ENCODE measurements around the gene HGFAC.

The HGFAC gene

GRCh38 chr4:3481113-3481531 is 39.4 kb downstream of the HGFAC start:
- H3K4me3 ChIP-seq (ENCODE audit: low read depth, low read length), result no peak overlapping the region
- in situ Hi-C loops (cut with HindIII; ENCODE audit: low sequenced_read_pairs), result no loop called here
- TF ChIP-seq, protein P1, sequence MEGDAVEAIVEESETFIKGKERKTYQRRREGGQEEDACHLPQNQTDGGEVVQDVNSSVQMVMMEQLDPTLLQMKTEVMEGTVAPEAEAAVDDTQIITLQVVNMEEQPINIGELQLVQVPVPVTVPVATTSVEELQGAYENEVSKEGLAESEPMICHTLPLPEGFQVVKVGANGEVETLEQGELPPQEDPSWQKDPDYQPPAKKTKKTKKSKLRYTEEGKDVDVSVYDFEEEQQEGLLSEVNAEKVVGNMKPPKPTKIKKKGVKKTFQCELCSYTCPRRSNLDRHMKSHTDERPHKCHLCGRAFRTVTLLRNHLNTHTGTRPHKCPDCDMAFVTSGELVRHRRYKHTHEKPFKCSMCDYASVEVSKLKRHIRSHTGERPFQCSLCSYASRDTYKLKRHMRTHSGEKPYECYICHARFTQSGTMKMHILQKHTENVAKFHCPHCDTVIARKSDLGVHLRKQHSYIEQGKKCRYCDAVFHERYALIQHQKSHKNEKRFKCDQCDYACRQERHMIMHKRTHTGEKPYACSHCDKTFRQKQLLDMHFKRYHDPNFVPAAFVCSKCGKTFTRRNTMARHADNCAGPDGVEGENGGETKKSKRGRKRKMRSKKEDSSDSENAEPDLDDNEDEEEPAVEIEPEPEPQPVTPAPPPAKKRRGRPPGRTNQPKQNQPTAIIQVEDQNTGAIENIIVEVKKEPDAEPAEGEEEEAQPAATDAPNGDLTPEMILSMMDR (IDR thresholded peaks at IDR 0.05; ENCODE audit: low read depth, low read length), result no peak

DNA sequence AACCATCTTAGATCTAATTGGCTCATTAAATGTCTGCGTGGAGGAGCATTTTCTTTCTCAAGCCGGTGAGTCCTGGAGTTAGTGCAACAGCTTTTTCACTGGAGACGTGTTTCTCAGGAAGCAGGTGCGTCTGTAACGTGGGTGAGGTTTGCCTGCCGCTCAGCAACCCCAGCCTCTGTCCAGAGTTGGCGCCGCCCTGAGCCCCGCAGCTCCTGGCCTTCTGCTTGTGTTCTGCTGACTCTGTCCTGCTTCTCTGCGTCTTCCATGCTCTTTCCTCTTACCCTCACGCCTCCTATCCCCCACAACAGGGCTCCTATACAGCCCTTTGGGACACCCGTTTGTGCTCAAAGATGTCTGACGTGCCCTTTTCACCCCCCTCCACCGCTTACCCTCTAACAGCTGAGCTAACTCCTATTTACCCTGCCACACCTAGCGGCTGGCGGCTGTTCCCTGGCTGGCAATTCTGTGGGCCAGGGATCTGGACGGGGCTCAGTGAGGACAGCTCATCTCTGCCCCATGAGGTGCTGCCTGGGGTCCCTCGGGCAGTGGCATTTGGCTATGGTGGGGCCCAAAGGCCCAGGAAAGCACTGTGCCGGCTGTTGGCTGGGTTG is 40.1 kb downstream of the HGFAC start:
- in situ Hi-C loops (cut with HindIII; ENCODE audit: low sequenced_read_pairs), result no loop called here
- no peak for DNase-seq (ENCODE audit: low read depth, low spot score)
- no peak overlapping the region for H3K4me3 ChIP-seq (ENCODE audit: low read depth, low read length)
- TF ChIP-seq, protein P1 (IDR thresholded peaks at IDR 0.05; ENCODE audit: low read depth, low read length), result no peak

More at GRCh38 chr4:3481113-3481531, 39.4 kb downstream of the HGFAC start:
- DNase-seq (ENCODE audit: low read depth, low spot score), result no peak

DNA sequence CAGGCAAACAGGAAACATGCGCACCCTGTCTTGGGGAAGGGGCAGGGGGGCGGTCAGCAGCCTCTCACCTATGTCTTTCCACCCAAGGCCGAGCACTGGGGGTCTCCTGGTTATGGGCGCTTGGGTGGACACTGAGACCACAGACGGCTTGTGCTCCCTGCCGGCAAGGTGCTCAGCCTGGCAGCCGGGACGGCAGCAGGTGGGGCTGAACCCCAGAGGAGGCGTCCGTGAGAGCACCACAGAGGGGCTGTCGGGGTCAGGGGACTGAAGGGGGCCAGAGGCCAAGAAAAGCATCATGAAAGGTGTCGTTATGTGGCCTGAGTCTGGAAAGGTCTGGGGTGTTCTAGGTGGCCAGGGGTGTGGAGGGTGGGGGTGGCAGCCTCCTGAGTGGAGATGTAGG is 40.9 kb downstream of the HGFAC start:
- in situ Hi-C loops (cut with HindIII; ENCODE audit: low sequenced_read_pairs), result no loop called here
- TF ChIP-seq, protein P1 (IDR thresholded peaks at IDR 0.05; ENCODE audit: low read depth, low read length), result no peak
- no peak overlapping the region for H3K4me3 ChIP-seq (ENCODE audit: low read depth, low read length)
- no peak for DNase-seq (ENCODE audit: low read depth, low spot score)

- no peak overlapping the region for H3K4me3 ChIP-seq (ENCODE audit: low read depth, low read length)
- in situ Hi-C loops (cut with HindIII; ENCODE audit: low sequenced_read_pairs), result no loop called here
- TF ChIP-seq, protein P1 (IDR thresholded peaks at IDR 0.05; ENCODE audit: low read depth, low read length), result no peak
- no peak for DNase-seq (ENCODE audit: low read depth, low spot score)
Observed at GRCh38 chr4:3483471-3483921, 41.7 kb downstream of the HGFAC start.

GRCh38 chr4:3484057-3484973 is 42.5 kb downstream of the HGFAC start:
- TF ChIP-seq, protein P1 (IDR thresholded peaks at IDR 0.05; ENCODE audit: low read depth, low read length), result no peak
- no peak for DNase-seq (ENCODE audit: low read depth, low spot score)
- in situ Hi-C loops (cut with HindIII; ENCODE audit: low sequenced_read_pairs), result no loop called here
- H3K4me3 ChIP-seq (ENCODE audit: low read depth, low read length), result no peak overlapping the region

- no peak overlapping the region for H3K4me3 ChIP-seq (ENCODE audit: low read depth, low read length)
- TF ChIP-seq, protein P1 (IDR thresholded peaks at IDR 0.05; ENCODE audit: low read depth, low read length), result no peak
- DNase-seq (ENCODE audit: low read depth, low spot score), result no peak
- in situ Hi-C loops (cut with HindIII; ENCODE audit: low sequenced_read_pairs), result no loop called here
Observed at GRCh38 chr4:3485011-3485791, 43.4 kb downstream of the HGFAC start.
